Keratinocyte (primary cell): ENCODE data around the gene CXCR4. TPM values are rescaled to one million over a fixed set of nuclear protein-coding genes. Genes with fewer than 3 reads are reported as not detected.

Experiments
- DNase-seq: peaks from one replicate; pipeline ENCODE4 v3.0.0-alpha.2; 2011; ENCODE audit warnings: low read depth, missing footprints, low spot score
- FAIRE-seq: peaks from 2 replicates; lab custom pipeline; 2011; peaks lifted over from hg19 to GRCh38; lab: Jason Lieb, UNC
- H2AFZ ChIP-seq: 2 replicates; pipeline ENCODE4 v1.6.0; 2012; ENCODE audit warnings: low read length, control low read depth, inconsistent platforms; ENCODE audit not compliant: control insufficient read depth
- H3K27ac ChIP-seq: 2 replicates; pipeline ENCODE4 v1.5.1; 2011; ENCODE audit warnings: low read length; ENCODE audit not compliant: control insufficient read depth, insufficient read depth
- H3K27me3 ChIP-seq: 3 replicates; pipeline ENCODE4 v1.6.0; 2011; ENCODE audit warnings: low read length; ENCODE audit not compliant: control insufficient read depth, insufficient read depth; ENCODE audit errors: extremely low read depth
- H3K36me3 ChIP-seq, 2 experiments: 2 replicates in 1 of 2; 3 replicates in 1 of 2; pipeline ENCODE4 v1.5.1; 2011; ENCODE audit warnings: low read length in 2 of 2, mild to moderate bottlenecking in 1 of 2; ENCODE audit not compliant: control insufficient read depth in 2 of 2, insufficient read depth in 2 of 2; ENCODE audit errors: extremely low read depth in 1 of 2
- H3K4me1 ChIP-seq: 3 replicates; pipeline ENCODE4 v1.5.1; 2011; ENCODE audit warnings: low read length; ENCODE audit not compliant: control insufficient read depth, insufficient read depth; ENCODE audit errors: extremely low read depth
- H3K4me2 ChIP-seq: 3 replicates; pipeline ENCODE4 v1.6.0; 2011; ENCODE audit warnings: low read depth, low read length; ENCODE audit not compliant: control insufficient read depth, insufficient read depth; ENCODE audit errors: extremely low read depth
- H3K4me3 ChIP-seq, 3 experiments: fragments of 200-600 bp in 1 of 3; sonication (generic) in 1 of 3; 2 replicates in 2 of 3; 3 replicates in 1 of 3; pipeline ENCODE4 v1.5.1; 2011 to 2016; ENCODE audit warnings: low read length in 3 of 3, mild to moderate bottlenecking in 3 of 3, control low read depth in 2 of 3, inconsistent platforms in 1 of 3, low read depth in 1 of 3, mixed read lengths in 1 of 3, mixed run types in 1 of 3, moderate library complexity in 1 of 3; ENCODE audit not compliant: control insufficient read depth in 2 of 3, insufficient read depth in 2 of 3; ENCODE audit errors: extremely low read depth in 1 of 3
- H3K79me2 ChIP-seq: 2 replicates; pipeline ENCODE4 v1.6.0; 2012; ENCODE audit warnings: low read length; ENCODE audit not compliant: control insufficient read depth, insufficient read depth
- H3K9ac ChIP-seq: 3 replicates; pipeline ENCODE4 v1.6.0; 2011; ENCODE audit warnings: low read length; ENCODE audit not compliant: control insufficient read depth, insufficient read depth; ENCODE audit errors: extremely low read depth
- H3K9me1 ChIP-seq: 3 replicates; pipeline ENCODE4 v1.6.0; 2011; ENCODE audit warnings: low read length; ENCODE audit not compliant: control insufficient read depth, insufficient read depth; ENCODE audit errors: extremely low read depth
- H3K9me3 ChIP-seq: 2 replicates; pipeline ENCODE4 v1.5.1; 2012; ENCODE audit warnings: low read depth, low read length; ENCODE audit not compliant: control insufficient read depth
- H4K20me1 ChIP-seq: 3 replicates; pipeline ENCODE4 v1.6.0; 2011; ENCODE audit warnings: low read length; ENCODE audit not compliant: control insufficient read depth, insufficient read depth; ENCODE audit errors: extremely low read depth
- CTCF ChIP-seq, 3 experiments: IDR thresholded peaks in 1 of 3; conservative IDR thresholded peaks in 1 of 3; optimal IDR thresholded peaks in 1 of 3; 2 replicates in 2 of 3; 3 replicates in 1 of 3; pipeline versions ENCODE3 to v1.5.1; 2011; ENCODE audit warnings: low read length in 3 of 3, mild to moderate bottlenecking in 3 of 3, moderate library complexity in 2 of 3, control low read depth in 1 of 3, inconsistent platforms in 1 of 3; ENCODE audit not compliant: insufficient read depth in 2 of 3; ENCODE audit errors: extremely low read depth in 1 of 3
- EZH2 ChIP-seq: IDR thresholded peaks from one replicate; pipeline ENCODE4 v1.6.1; 2012; ENCODE audit warnings: inconsistent platforms, mild to moderate bottlenecking, low read length, moderate library complexity
- dilution Hi-C: fragments of 300-500 bp; cut with MboI; formaldehyde crosslinking; loops from one replicate; pipeline ENCODE4 v1.7.0; 2020; ENCODE audit warnings: low sequenced_read_pairs; ENCODE audit not compliant: extremely low pct_ligation_motif_present
- polyA plus RNA-seq, 5 experiments: library from polyadenylated mRNA; depleted of rRNA in 3 of 5; stranded (reverse) in 3 of 5; stranded (forward) in 1 of 5; unstranded in 1 of 5; fragments of >200 nt; gene quantifications; 1 replicate in 1 of 5; 2 replicates in 3 of 5; 3 replicates in 1 of 5; pipeline versions ENCODE4 v1.2.1 to v1.2.3, GENCODE V29; 2011 to 2012; ENCODE audit warnings: missing spikeins in 2 of 5, low read depth in 1 of 5, low replicate concordance in 1 of 5

CXCR4 gene
- polyA plus RNA-seq, 1 donor (not counting 4 experiments of a cell fraction or from before 2014, with no cell fraction given): 0.08 TPM

- FAIRE-seq (no peak), DNase-seq (no peak)
- Histone ChIP-seq H3K4me2 (no peak overlapping the region), H3K36me3 (no peaks in the 10 kb centered on the region), H2AFZ (no peak overlapping the region), H3K27ac (no peak overlapping the region), H4K20me1 (no peaks in the 10 kb centered on the region), H3K27me3 (no peaks in the 10 kb centered on the region), H3K79me2 (no peaks in the 10 kb centered on the region), H3K9me3 (no peaks in the 10 kb centered on the region), H3K9me1 (no peaks in the 10 kb centered on the region), H3K9ac (no peak overlapping the region), H3K4me3 (no peak overlapping the region), H3K4me1 (no peaks in the 10 kb centered on the region)
- dilution Hi-C loops: no loop called here
- TF ChIP-seq CTCF (optimal IDR thresholded peaks at IDR 0.05 in 1 of 3, IDR thresholded peaks at IDR 0.05 in 1 of 3, conservative IDR thresholded peaks at IDR 0.05 in 1 of 3; ENCODE audit: extremely low read depth in 1 of 3, insufficient read depth in 2 of 3, low read length in 3 of 3) (no peak), EZH2 (no peak)
Observed at GRCh38 chr2:136081582-136082210, 36.3 kb downstream of the CXCR4 start.

GRCh38 chr2:136080114-136080513, 37.8 kb downstream of the CXCR4 start:
- Histone ChIP-seq H2AFZ (no peak overlapping the region), H3K4me2 (no peak overlapping the region), H4K20me1 (no peaks in the 10 kb centered on the region), H3K4me1 (no peaks in the 10 kb centered on the region), H3K79me2 (no peaks in the 10 kb centered on the region), H3K9me1 (no peaks in the 10 kb centered on the region), H3K4me3 (no peak overlapping the region), H3K27ac (no peak overlapping the region), H3K9me3 (no peaks in the 10 kb centered on the region), H3K27me3 (no peaks in the 10 kb centered on the region), H3K9ac (no peak overlapping the region), H3K36me3 (no peaks in the 10 kb centered on the region)
- no peak for FAIRE-seq
- dilution Hi-C loops: no loop called here
- TF ChIP-seq EZH2 (no peak), CTCF (optimal IDR thresholded peaks at IDR 0.05 in 1 of 3, IDR thresholded peaks at IDR 0.05 in 1 of 3, conservative IDR thresholded peaks at IDR 0.05 in 1 of 3; ENCODE audit: extremely low read depth in 1 of 3, insufficient read depth in 2 of 3, low read length in 3 of 3) (no peak)
- DNase-seq: no peak
